SU-DHL-6 (cell line): ENCODE data around the gene IL3.

Experiments
- H2AFZ ChIP-seq: fragments of 200-600 bp; sonication (generic); 2 replicates; pipeline ENCODE4 v1.6.1; 2014; ENCODE audit warnings: low read depth, mild to moderate bottlenecking, moderate library complexity, mixed read lengths, antibody characterized with exemption, low read length; ENCODE audit not compliant: severe bottlenecking
- H3F3A ChIP-seq: fragments of 200-600 bp; shearing (Covaris generic); 2 replicates; pipeline ENCODE4 v1.6.0; 2016; ENCODE audit warnings: antibody characterized with exemption, mild to moderate bottlenecking; ENCODE audit not compliant: insufficient read depth
- H3K27ac ChIP-seq: fragments of 200-600 bp; sonication (generic); 2 replicates; pipeline ENCODE4 v1.5.1; 2016; ENCODE audit warnings: low read depth, mild to moderate bottlenecking, low read length, moderate library complexity, mixed read lengths
- H3K27me3 ChIP-seq: fragments of 200-600 bp; sonication (generic), shearing (Covaris generic); 2 replicates; pipeline ENCODE4 v1.6.0; 2014; ENCODE audit warnings: mild to moderate bottlenecking, low read length
- H3K36me3 ChIP-seq: fragments of 200-600 bp; sonication (generic); 2 replicates; pipeline ENCODE4 v1.6.1; 2014; ENCODE audit warnings: mild to moderate bottlenecking, low read length, mixed read lengths
- H3K4me2 ChIP-seq: fragments of 300-600, 200-600 bp; shearing (Covaris generic), sonication (generic); 2 replicates; pipeline ENCODE4 v1.6.0; 2014; ENCODE audit warnings: low read length, low read depth, mild to moderate bottlenecking; ENCODE audit not compliant: poor library complexity, severe bottlenecking
- H3K4me3 ChIP-seq: fragments of 200-600 bp; sonication (generic); 2 replicates; pipeline ENCODE4 v1.5.1; 2014; ENCODE audit warnings: antibody characterized with exemption, low read length, mild to moderate bottlenecking, mixed read lengths; ENCODE audit not compliant: insufficient read depth, poor library complexity, severe bottlenecking
- H3K79me2 ChIP-seq: fragments of 200-600 bp; sonication (generic); 2 replicates; pipeline ENCODE4 v1.6.1; 2014; ENCODE audit warnings: mild to moderate bottlenecking, low read length, moderate library complexity; ENCODE audit not compliant: insufficient read depth
- H3K9ac ChIP-seq: fragments of 200-600 bp; sonication (generic); 2 replicates; pipeline ENCODE4 v1.7.0; 2014; ENCODE audit warnings: mild to moderate bottlenecking, low read length
- H3K9me2 ChIP-seq: fragments of 200-600 bp; sonication (generic); replicated peaks from 2 replicates; pipeline ENCODE4 v1.6.1; 2014; ENCODE audit warnings: low read length; ENCODE audit not compliant: insufficient read depth
- H3K9me3 ChIP-seq: fragments of 200-600 bp; sonication (generic); 2 replicates; pipeline ENCODE4 v1.6.1; 2014; ENCODE audit warnings: low read length, mixed read lengths; ENCODE audit not compliant: insufficient read depth
- H4K20me1 ChIP-seq: fragments of 200-600 bp; sonication (generic); 2 replicates; pipeline ENCODE4 v1.6.1; 2014; ENCODE audit warnings: low read depth, mild to moderate bottlenecking, antibody characterized with exemption, low read length, moderate library complexity, mixed read lengths
- CTCF ChIP-seq: fragments of 200-600 bp; sonication (generic); IDR thresholded peaks from one replicate; pipeline ENCODE4 v1.5.1; 2017; ENCODE audit warnings: antibody characterized with exemption, mild to moderate bottlenecking, low read length, moderate library complexity; ENCODE audit not compliant: insufficient read depth, poor library complexity, severe bottlenecking
- EZH2phosphoT487 ChIP-seq: fragments of 200-600 bp; sonication (generic), shearing (Covaris generic); conservative IDR thresholded peaks from 2 replicates; pipeline ENCODE4 v1.6.1; 2018; ENCODE audit warnings: mild to moderate bottlenecking, antibody characterized with exemption, low read length, moderate library complexity, mixed read lengths

The IL3 gene

DNA sequence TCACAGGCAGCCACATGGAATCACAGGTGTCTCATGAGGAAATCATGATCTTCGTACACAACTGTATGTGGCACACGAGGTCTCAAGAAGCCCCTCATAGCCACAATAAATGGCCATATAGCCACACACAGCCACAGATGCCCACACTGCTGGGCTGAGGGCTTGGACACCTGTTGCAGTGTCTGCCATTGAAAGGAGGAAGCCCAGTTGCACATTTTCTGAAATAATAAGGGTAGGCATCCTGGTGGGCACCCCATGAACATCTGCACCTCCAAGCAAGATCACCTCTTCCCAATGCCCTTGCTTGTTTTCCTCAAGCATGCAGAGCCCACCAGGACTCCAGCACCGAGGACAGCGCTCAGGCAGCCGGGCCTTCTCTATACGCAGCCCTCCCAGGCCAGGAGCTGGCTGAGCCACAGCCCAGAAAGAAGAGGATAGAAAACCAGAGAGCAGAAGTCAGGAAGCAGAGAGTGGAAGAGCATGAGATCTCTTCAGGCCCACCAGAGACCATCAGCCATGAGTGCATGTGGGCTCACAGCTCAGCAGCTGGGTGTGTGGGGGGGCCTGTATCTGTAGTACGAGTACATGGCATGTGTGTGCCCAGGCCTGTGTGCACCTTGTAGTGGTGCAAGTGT, 48.0 kb upstream of the IL3 start:
- Histone ChIP-seq H4K20me1 (no peaks in the 10 kb centered on the region), H3K27me3 (no peaks in the 10 kb centered on the region), H3K27ac (no peak overlapping the region), H3K9me2 (no peaks in the 10 kb centered on the region), H3K9me3 (no peaks in the 10 kb centered on the region), H3K9ac (no peak overlapping the region), H3K36me3 (no peaks in the 10 kb centered on the region), H2AFZ (no peak overlapping the region), H3K4me2 (no peak overlapping the region), H3K4me3 (no peak overlapping the region), H3F3A (no peaks in the 10 kb centered on the region), H3K79me2 (no peaks in the 10 kb centered on the region)
- TF ChIP-seq EZH2phosphoT487 = no peak
- TF ChIP-seq CTCF = no peak

- no peak for TF ChIP-seq CTCF
- TF ChIP-seq EZH2phosphoT487 = no peak
- H3F3A ChIP-seq = no peaks in the 10 kb centered on the region
- no peak overlapping the region for H2AFZ ChIP-seq
- H4K20me1 ChIP-seq = no peaks in the 10 kb centered on the region
- H3K4me2 ChIP-seq = no peak overlapping the region
- H3K4me3 ChIP-seq = no peak overlapping the region
- H3K27ac ChIP-seq = no peak overlapping the region
- no peaks in the 10 kb centered on the region for H3K9me2 ChIP-seq
- no peaks in the 10 kb centered on the region for H3K9me3 ChIP-seq
- no peaks in the 10 kb centered on the region for H3K79me2 ChIP-seq
- no peak overlapping the region for H3K9ac ChIP-seq
- no peaks in the 10 kb centered on the region for H3K27me3 ChIP-seq
- H3K36me3 ChIP-seq = no peaks in the 10 kb centered on the region
Observed at GRCh38 chr5:132013006-132013689, 47.3 kb upstream of the IL3 start.

DNA sequence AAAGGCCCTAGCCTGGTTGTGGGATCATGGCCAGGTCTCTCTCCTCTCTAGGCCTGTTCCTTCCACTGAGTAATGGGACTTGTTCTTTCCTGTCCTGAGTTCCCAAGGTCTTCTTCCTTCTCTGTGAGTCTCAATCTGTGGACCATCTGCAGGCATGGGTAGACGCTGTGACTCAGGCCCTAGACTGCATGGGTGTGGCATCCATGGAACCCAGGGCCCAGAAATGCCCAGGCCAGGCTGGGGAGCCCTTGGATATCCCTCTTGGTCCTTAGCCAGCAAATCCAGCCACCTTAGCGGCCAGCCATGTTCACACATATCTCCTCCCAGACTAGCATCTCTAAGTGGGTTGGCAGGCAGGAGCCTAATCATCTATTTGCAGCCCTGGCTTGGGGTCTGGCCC, 46.7 kb upstream of the IL3 start:
- H3K27me3 ChIP-seq = no peaks in the 10 kb centered on the region

More for the DNA sequence above, 46.7 kb upstream of the IL3 start:
- Histone ChIP-seq H3K79me2 (no peaks in the 10 kb centered on the region), H3K9me3 (no peaks in the 10 kb centered on the region), H3K36me3 (no peaks in the 10 kb centered on the region), H4K20me1 (no peaks in the 10 kb centered on the region), H3K4me3 (no peak overlapping the region), H3K9ac (no peak overlapping the region), H3K9me2 (no peaks in the 10 kb centered on the region), H2AFZ (no peak overlapping the region), H3F3A (no peaks in the 10 kb centered on the region), H3K27ac (no peak overlapping the region), H3K4me2 (no peak overlapping the region)
- TF ChIP-seq CTCF (no peak), EZH2phosphoT487 (no peak)
